DMS 273 (cell line): ENCODE data around the gene SGIP1.
A peak's percentile ranks its signal among the peaks of the same experiment; 100 is the strongest.
"Not testable (repeated sequence)": the region's sequence is repeated elsewhere in the genome, so short reads cannot be mapped to it uniquely, and the experiment has no call there.

Source experiments
- DNase-seq: peaks from one replicate; lab custom pipeline; 2025; ENCODE audit not compliant: unreplicated experiment; lab: John Stamatoyannopoulos, UW

The SGIP1 gene

DNA sequence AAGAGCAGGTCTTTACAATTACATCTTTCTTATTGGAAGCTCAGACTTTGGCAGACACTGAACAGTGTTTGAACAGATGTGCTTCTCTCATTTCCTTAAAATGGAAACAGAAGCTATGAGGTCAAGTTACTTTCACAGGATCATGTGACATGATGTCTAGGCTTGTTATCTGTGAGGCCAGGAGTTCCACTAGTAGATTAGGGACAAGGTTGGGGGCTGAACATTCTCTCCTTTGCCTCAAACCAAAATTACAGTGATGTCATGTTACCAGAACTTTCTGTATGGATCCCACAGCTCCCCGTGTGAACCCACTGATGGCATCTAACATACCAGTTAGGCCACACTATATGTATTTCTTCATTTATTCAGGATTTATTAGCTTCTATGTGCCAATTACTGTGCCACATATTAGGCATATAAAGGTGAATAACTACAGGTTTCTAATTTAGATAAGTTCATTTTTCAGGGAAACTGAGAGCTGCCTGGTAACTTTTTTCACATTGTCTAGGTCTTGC is 224.3 kb downstream of the SGIP1 start:
- peak; percentile 90 for DNase-seq

DNA sequence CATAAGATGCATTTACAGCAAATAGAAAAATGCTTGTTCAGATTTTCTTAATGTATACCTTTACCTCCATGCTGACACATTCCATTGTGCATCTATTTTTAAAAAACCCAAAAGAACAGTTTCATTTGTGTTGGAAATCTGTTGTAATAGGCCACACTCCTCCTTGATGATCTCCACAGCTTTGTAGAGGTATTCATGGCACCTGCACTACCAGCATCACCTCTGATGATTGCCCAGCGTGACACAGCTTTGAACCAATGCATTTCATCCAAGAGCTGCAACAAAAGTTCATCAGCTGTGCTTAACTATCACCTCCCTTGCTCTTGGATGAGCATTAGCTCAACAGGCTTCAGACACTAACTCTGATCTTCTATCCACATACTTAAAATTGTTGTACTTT is 226.6 kb downstream of the SGIP1 start:
- no peak for DNase-seq

DNA sequence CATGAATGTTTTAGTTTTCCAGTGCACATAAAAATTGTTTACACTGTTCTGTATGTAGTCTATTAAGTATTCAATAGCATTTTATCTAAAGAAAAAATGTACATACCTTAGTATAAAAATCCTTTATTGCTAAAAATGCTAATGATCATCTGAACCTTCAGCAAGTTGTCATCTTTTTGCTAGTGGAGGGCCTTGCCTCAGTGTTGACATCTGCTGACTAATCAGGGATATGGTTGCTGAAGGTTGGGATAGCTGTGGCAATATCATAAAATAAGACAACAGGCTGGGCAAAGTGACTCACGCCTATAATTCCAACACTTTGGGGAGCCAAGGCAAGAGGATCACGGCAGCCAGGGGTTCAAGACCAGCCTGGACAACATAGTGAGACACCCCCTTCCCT is 227.3 kb downstream of the SGIP1 start:
- DNase-seq, result no peak

DNA sequence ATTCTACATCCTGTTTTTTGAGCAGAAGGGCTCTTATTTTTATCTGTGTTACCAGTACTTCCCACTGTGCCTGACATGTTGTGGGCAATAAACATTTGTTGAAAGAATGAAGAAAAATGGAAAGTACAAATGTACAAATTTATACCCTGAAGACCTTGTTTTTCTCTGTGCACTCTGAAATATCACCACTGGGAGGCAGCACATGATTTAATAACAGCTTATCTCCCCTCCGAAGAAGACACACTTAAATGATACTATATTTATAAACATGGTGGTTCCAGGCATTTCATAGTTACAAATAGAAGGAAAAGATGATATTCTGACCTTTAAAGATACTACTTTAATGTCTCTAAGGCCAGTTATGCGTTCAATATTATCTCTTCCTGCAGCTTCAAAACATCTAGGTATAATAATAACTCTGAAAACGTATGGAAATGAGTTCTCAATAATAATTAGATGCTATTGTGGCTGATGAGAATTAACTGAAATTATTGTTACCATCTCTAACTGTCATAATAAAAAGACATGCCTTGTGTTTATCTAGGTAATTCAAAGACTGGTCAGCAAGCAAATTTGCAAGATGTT is 231.1 kb downstream of the SGIP1 start:
- DNase-seq, result peak; percentile 76

DNA sequence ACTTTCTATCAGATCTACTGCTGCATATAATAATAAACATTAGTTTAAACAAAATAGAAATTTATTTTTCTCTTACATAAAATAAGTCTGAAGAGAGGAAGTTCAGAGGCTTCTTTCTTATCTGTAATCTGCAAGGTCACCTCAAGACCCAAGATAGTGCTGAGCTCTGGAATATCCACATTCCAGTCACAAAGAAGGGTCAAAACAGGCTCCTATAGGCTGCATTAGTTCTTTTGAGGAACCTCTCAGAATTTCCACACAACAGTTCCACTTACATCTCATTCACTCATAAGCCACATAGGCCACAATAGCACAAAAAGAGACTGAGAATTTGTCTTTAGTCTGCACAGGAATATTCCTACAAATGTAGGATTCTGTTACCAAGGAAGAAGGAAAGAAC is 233.7 kb downstream of the SGIP1 start:
- DNase-seq, result no peak

DNA sequence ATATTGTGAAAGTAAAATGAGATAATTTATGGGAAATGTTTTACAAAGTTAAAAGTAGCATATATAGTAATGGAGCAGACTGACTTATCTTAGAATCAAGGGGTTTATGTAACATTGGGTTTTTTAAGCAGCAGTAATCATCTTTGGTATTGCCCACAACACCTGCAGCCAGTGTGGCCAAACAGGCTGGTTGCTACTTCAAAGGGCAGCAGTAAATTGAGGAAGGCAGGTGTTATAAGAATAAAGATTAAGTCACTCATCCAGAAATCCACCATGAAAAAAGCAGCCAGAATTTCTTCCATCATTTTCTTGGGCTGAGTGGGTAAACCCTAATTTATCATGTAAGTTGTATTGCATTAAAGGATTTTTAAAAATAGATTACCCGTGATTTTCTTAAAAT is 235.0 kb downstream of the SGIP1 start:
- DNase-seq, result no peak

DNA sequence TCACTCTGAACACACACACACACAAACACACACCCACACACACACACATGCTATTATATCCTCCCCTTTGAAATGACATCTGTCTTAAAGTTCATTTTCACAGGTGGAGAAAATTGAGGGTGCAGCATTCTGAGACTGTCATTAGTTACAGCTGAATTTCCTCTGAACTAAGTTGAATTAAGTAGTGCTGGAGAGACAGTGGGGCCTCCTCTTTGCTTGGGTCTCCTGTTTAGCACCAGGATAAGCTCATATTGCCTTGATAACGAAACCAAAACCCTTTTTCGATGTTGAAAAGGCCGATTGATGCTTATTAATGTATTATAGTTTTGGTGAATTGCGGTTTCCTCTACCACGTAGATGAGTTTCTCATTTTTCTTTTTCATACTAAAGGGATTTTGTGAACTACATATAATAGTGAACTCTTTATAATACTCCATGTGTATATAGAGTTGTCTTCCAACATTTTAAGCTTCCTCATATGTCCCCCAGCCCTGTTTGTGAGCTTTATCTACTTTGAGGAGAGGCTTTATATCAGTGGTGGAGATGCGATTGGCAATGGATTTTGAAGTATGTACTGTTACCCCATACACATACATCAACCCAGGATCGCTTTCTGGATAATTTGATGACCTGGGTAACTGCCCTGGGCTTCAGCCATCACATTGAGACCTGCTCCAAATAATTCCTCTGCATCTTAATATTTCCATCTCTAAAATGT is 235.7 kb downstream of the SGIP1 start:
- no peak for DNase-seq

- DNase-seq, result no peak
These were observed 236.3 kb downstream of the SGIP1 start for GRCh38 chr1:66770240-66770639.

GRCh38 chr1:66770694-66771093 is 236.7 kb downstream of the SGIP1 start:
- no peak for DNase-seq

- no peak for DNase-seq
These were observed 239.3 kb downstream of the SGIP1 start for GRCh38 chr1:66773227-66773626.

DNA sequence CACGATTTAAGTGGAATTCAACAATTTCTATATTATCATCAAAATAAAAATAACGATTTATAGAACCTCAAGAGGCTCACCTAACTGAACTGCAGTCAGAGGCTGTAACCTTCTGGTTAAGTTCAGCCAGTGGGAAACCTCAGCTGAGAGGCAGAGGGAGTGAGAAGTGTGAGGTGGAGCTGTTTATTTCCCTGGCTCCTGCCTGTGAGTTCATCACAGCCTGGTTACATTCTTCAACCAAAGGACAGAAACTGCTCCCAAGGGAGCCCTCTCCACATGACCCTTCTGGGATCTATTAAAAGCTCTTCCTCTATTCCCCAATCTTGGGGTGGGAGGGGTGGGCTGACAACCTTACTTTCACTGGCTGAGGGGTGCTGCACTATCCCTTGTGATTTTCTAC is 240.5 kb downstream of the SGIP1 start:
- no peak for DNase-seq

- DNase-seq, result no peak
These were observed 241.7 kb downstream of the SGIP1 start for GRCh38 chr1:66775646-66776045.

GRCh38 chr1:66777831-66778230 is 243.9 kb downstream of the SGIP1 start:
- no peak for DNase-seq

DNA sequence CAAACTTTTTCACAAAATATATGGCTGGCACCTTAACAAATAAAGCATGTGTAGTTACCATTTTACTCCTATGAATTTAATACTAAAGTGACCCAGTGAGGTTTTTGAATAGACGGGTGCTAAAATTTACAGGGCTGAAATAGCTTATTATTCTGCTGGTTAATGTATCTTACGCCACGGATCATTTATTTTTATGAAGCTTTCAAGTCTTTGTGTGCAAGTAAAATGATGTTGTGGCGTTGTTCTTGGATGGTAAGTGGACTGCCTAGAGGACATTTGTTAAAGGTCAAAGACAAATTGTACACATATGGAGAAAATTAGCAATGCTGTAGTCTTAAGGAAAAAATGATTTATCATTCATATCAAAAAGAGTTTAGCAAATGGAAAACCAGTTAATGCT is 244.3 kb downstream of the SGIP1 start:
- no peak for DNase-seq

GRCh38 chr1:66778969-66779368 is 245.0 kb downstream of the SGIP1 start:
- DNase-seq, result no peak

- no peak for DNase-seq
These were observed 245.6 kb downstream of the SGIP1 start for GRCh38 chr1:66779475-66780078.

DNA sequence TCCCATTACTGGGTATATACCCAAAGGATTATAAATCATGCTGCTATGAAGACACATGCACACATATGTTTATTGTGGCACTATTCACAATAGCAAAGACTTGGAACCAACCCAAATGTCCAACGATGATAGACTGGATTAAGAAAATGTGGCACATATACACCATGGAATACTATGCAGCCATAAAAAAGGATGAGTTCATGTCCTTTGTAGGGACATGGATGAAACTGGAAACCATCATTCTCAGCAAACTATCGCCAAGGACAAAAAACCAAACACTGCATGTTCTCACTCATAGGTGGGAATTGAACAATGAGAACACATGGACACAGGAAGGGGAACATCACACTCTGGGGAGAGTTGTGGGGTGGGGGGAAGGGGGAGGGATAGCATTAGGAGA is 251.8 kb downstream of the SGIP1 start:
- DNase-seq, result not testable (repeated sequence)

DNA sequence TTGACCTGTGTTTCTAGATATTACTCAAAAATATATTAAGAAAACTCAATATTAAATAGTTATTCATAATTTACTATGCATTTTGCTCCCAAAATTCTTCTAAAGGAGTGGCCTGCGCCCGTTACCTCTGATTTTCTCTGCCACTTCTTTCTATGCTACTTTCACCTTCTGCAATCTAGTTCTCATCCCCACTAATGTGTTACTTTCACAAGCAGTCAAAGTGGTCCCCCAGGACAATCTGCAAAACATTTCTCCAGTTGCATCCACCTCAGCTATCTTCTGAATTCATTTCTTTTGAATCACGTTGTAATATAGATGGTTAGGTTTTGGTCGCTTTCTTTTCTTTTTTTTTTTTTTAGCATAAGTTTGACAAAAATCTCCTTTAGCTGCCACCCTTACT is 253.7 kb downstream of the SGIP1 start:
- DNase-seq, result no peak

DNA sequence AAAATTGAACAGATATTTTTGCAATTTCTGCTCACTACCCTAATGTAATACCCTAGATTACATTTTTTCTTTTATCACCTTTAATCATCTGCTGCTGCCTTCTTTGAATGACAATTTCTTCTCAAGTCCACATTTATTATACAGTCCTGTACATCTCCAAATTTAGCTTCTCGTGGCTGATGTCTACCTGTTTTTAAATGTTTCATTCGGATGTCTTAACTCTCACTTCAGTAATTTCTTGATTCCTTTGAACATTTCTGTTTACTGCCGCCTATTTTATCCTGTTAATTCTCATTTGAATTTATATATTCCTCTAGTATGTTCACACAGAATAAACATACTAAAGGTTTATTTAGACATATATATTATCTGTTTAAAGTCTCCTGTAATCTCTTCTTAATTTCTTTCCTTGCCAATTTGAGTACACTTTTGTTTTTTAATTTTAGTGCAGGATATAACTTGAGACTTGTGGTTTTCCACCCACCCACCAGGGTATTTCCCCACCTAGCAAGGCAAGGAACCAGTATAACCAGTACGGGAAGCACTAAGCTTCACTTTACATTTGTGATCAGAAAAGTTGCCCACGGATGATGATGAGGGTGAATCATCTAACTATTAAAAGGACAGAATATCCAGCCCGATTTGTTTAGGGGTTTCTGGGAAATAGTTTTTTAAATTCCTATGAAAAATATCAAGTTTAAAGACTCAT is 254.4 kb downstream of the SGIP1 start:
- no peak for DNase-seq

DNA sequence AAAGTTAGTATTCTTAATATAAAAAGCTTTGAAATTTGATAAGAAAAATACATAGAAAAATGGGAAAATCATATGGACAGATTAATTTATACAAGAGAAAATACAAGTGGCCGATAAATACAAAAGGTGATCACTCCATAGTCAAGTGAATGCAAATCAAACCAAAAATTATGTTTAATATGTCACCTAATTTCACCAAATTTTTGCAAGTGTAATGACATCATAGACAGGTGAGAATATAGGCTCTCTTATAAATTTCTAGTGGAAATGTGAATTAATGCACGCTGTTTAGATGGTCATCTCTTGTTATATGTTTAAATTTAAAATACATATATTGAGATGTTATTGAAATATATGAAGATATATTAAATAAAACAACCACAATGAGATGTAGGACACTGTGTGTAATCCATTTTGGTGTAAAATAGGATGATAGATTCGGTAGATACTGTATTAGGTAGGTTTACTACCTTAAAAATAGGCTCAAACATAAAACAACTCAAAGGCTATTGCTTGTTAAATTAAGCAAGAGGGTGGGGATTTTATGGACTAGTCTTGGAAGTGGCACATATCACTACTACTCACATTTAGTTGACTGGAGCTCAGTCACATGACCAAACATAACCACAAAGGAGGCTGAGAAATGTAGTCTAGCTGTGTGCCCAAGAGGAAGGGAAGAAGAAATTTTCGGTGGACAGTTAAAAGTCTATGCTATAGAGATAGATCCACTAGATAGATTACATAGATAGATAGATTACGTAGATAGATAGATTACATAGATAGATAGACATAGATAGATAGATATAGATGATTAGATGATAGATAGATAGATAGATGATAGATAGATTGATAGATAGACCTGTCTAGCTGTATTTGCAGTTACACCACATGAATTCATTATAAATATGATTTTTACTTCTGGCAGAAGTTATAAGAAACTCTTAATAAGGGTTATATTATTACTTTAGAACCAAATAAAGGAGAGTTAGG is 258.0 kb downstream of the SGIP1 start:
- no peak for DNase-seq

GRCh38 chr1:66795839-66796238 is 261.9 kb downstream of the SGIP1 start:
- DNase-seq, result not testable (repeated sequence)
